ENCODE measurements around the gene DOCK7. TPM values are rescaled to one million over a fixed set of nuclear protein-coding genes. Genes with fewer than 3 reads are reported as not detected.

The DOCK7 gene
- total and polyA plus RNA-seq, 2 of the 13 experiments (the other 11 are each of a cell fraction or from before 2014, with no cell fraction given): 45.7 to 67.2 TPM

- TF ChIP-seq ZNF646 (CRISPR knock-in tag; IDR thresholded peaks at IDR 0.05) (no peak), SRY (CRISPR knock-in tag; IDR thresholded peaks at IDR 0.05) (no peak), ZNF547 (CRISPR knock-in tag; IDR thresholded peaks at IDR 0.05) (peak; percentile 27; the same call in 1 of the 2 replicates), SMARCC2 (IDR thresholded peaks at IDR 0.05) (no peak), XBP1 (CRISPR knock-in tag; IDR thresholded peaks at IDR 0.05) (no peak), ASH2L (IDR thresholded peaks at IDR 0.05; ENCODE audit: insufficient read length, low read depth, low read length) (peak; percentile 31), KLF16 (CRISPR knock-in tag; IDR thresholded peaks at IDR 0.05) (peak in 1 of 2 experiments; percentile 96; a peak in 2 of 4 replicates), MXI1 (IDR thresholded peaks at IDR 0.05; ENCODE audit: borderline replicate concordance, low read depth, low read length) (peak; percentile 83; the same call in 1 of the 3 replicates), MXD4 (CRISPR knock-in tag; IDR thresholded peaks at IDR 0.05) (peak; percentile 90), ZSCAN5A (CRISPR knock-in tag; IDR thresholded peaks at IDR 0.05; ENCODE audit: borderline replicate concordance) (peak; percentile 94; the same call in 1 of the 2 replicates), POLR2G (IDR thresholded peaks at IDR 0.05; ENCODE audit: low read depth, low read length) (no peak), SNAI1 (CRISPR knock-in tag; IDR thresholded peaks at IDR 0.05; ENCODE audit: borderline replicate concordance) (no peak), TFDP2 (CRISPR knock-in tag; IDR thresholded peaks at IDR 0.05) (peak; percentile 93), ATF2 (CRISPR knock-in tag; IDR thresholded peaks at IDR 0.05) (peak; percentile 95), TEAD3 (CRISPR knock-in tag; optimal IDR thresholded peaks at IDR 0.05; ENCODE audit: borderline replicate concordance) (peak; percentile 93), ZNF598 (CRISPR knock-in tag; IDR thresholded peaks at IDR 0.05; ENCODE audit: borderline replicate concordance) (no peak)
Measured at GRCh38 chr1:62621907-62622306, 66.3 kb downstream of the DOCK7 start (continued).

Data from HepG2 (cell line).